Rectal smooth muscle tissue (tissue), 1 donor: ENCODE measurements around the gene RUNX1.

ENCODE experiments used
- H3K27ac ChIP-seq: one replicate; pipeline ENCODE4 v1.7.0; 2013; ENCODE audit warnings: low read depth, low read length, inconsistent platforms
- H3K27me3 ChIP-seq: one replicate; pipeline ENCODE4 v1.7.0; 2013; ENCODE audit warnings: low read length; ENCODE audit not compliant: control insufficient read depth, insufficient read depth
- H3K36me3 ChIP-seq: one replicate; pipeline ENCODE4 v1.7.0; 2013; ENCODE audit warnings: low read length; ENCODE audit not compliant: control insufficient read depth, insufficient read depth
- H3K4me1 ChIP-seq: one replicate; pipeline ENCODE4 v1.7.0; 2013; ENCODE audit warnings: low read length; ENCODE audit not compliant: control insufficient read depth, insufficient read depth
- H3K4me3 ChIP-seq: one replicate; pipeline ENCODE4 v1.7.0; 2013; ENCODE audit warnings: low read length
- H3K9ac ChIP-seq: one replicate; pipeline ENCODE4 v1.7.0; 2013; ENCODE audit warnings: low read length

RUNX1 gene

DNA sequence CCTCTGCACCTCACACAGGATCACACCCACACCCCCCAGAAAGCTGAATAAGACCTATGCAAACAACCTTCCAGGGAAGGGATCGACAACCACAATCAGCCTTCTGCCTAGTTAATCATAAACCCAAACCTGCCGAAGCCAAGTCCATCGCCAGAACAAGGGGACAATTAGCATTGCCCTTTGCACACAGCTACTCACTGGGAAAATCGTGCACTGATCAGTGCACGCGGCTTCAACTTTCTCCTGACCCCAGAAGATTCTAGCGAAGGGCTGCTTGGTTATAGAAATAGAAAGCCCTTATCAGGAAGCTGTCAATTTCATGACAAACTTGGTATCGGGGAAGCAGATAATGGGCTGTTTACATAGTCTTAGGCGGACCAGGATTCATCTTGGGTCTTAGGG lies 29.5 kb downstream of the RUNX1 start:
- Histone ChIP-seq H3K27me3 (no peaks in the 10 kb centered on the region), H3K27ac (no peak overlapping the region), H3K9ac (no peak overlapping the region), H3K36me3 (no peaks in the 10 kb centered on the region), H3K4me1 (peaks cover 3% of the 10 kb centered on the region), H3K4me3 (no peak overlapping the region)

DNA sequence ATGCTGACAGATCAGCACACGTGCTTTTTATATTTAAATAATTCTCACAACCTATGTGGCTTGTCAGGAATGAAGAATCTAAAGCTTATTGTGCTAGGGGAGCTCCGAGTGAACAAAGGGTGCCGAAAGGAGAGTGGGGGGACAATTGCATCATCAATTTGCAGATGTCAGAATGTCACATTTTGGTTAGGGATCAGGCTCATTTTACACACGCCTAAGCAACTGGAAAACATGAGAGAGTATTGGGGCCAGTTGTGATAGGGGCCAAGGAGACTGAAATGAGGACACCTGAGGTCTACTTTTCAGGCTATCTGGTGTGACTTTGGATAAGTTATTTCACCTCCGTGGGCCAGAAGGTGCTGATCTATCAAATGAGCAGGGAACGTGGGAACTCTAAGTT lies 31.8 kb downstream of the RUNX1 start:
- Histone ChIP-seq H3K4me3 (no peak overlapping the region), H3K27me3 (no peaks in the 10 kb centered on the region), H3K36me3 (no peaks in the 10 kb centered on the region), H3K9ac (no peak overlapping the region), H3K27ac (no peak overlapping the region), H3K4me1 (peaks cover 3% of the 10 kb centered on the region)

DNA sequence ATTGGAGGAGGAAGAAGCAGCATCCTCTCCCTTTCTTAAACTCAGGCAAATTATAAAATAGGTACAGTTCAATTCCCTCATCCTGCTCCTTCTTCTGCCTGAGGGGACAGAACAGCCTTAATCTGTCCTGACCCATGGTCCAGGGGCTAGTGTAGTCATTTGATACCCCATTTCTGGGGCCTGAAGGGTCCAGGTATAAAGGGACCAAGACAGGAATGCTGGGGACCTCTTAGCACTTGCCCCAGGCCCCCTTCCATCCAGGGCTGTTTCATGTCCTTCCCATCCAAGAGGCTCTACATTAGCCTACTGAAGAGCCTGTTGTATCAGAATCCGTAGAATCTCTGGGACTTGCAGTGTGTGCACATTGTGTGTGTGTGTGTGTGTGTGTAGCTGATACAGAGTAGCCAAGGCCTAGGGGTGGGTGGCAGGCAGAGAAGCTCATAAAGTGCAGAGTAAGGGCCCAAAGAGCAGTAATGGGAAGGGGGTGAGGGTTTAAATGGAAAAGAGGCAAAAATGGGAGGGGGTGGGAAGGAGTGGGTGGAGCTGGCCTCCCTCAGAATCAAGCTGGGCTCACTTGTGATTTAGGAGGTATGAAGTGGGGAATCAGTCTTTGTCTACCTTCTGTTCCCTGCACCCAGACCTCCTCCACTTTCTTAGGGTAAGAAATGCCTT lies 32.4 kb downstream of the RUNX1 start:
- Histone ChIP-seq H3K4me1 (peaks cover 3% of the 10 kb centered on the region), H3K4me3 (no peak overlapping the region), H3K27ac (no peak overlapping the region), H3K36me3 (no peaks in the 10 kb centered on the region), H3K9ac (no peak overlapping the region), H3K27me3 (no peaks in the 10 kb centered on the region)

DNA sequence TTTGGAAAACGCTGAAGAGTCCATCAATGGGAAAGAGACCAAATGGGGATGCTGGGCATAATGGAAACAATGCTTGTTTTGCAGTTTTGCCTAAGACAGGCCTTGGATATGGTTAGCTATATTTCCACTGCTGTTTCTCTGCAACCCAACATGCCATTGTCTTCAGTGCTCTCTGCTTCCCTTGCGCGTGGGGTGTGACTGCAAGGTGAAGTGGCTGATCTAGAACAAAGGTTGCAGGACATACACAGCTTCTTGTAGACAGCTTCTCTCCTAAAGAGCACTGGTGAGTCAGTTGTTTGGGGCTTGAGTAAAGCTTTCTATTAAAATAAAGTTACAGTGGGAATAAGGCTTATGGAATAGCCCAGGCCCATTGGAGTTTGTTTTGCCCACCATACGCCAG lies 33.0 kb downstream of the RUNX1 start:
- Histone ChIP-seq H3K4me3 (no peak overlapping the region), H3K9ac (no peak overlapping the region), H3K36me3 (no peaks in the 10 kb centered on the region), H3K4me1 (peaks cover 3% of the 10 kb centered on the region), H3K27ac (no peak overlapping the region), H3K27me3 (no peaks in the 10 kb centered on the region)

DNA sequence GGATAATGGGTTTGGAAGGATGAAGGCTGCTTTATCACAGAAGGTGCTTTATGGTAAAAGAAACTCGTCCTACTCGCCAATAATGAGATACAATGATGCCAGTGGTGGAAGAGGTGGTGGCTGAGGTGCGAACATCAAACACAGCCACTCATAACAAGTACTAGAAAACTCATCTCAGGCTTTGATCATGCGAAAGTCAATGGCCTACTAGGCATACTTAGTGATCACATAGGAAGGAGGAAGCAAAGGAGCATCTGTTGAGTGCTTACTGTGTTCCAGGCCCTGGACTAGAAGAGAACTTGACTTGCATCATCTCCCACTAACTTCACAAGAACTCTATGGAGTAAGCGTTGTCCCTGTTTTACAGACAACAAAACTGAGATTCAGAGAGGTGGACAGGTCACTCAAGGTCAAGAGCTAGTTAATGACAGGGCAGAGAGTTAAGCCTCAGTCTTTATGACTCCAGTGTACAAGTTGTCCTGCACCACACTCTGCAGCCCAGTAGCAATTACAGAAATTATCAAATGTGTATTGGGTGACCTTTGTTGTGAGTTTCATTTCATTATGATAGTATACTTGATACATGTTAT lies 33.6 kb downstream of the RUNX1 start:
- no peaks in the 10 kb centered on the region for H3K27me3 ChIP-seq

DNA sequence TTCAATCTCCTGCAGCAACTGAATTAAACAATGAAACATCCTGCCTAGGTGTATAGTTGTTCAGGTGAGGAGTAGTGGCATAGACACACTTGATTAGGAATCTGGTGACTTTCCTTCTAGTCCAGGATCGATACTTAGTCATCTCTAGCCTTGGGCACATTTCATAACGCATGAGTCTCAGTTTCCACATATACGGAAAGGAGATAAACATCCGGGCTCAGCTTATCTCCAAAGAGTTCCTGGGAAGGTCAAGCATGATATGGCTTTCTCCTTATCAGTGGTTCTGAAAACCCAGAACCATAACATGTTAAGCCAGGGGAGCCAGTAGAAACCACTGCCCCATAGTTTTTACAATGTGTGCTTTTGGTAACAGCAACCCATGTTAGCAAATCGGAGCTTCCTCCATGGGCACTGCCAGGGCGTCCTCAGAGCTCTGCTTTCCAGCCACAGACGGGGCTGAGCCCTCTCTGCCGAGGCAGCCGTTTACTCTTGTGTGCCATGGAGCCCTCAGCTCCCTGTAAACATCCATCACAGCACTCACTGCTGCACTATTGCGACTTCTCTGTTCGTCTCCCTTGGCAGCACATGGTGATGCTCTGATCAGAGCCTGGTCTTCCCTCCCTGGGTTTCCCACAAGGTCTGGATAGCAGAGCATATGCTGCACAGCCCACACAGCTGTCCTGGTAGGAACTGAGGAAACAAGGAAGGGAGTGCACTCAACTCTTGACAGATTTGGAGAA lies 34.6 kb downstream of the RUNX1 start:
- Histone ChIP-seq H3K4me3 (no peak overlapping the region), H3K27ac (no peak overlapping the region), H3K9ac (no peak overlapping the region), H3K36me3 (no peaks in the 10 kb centered on the region), H3K4me1 (no peaks in the 10 kb centered on the region), H3K27me3 (no peaks in the 10 kb centered on the region)

More for the DNA sequence above, 33.6 kb downstream of the RUNX1 start:
- Histone ChIP-seq H3K9ac (no peak overlapping the region), H3K4me3 (no peak overlapping the region), H3K4me1 (no peaks in the 10 kb centered on the region), H3K27ac (no peak overlapping the region), H3K36me3 (no peaks in the 10 kb centered on the region)

DNA sequence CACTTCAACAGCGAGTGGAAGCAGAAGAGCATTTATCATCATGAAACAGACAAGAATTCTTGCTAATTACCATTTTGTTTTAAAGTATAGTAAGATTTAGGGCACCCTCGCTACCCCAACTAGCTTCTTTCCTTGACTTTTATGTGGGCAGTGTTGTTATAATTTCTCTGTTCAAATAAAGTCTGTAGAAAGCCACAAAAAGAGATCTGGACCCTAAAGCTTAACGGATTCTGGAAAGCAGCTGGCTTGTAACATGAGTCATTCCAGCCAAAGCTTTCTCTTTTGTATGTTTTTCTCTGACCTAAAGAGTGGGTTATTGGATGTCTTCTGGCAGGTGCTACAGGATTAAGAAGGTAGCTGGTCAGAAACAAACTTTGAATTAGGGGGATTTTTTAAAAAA lies 37.4 kb downstream of the RUNX1 start:
- Histone ChIP-seq H3K27me3 (no peaks in the 10 kb centered on the region), H3K9ac (no peak overlapping the region), H3K4me3 (no peak overlapping the region), H3K4me1 (no peaks in the 10 kb centered on the region), H3K36me3 (no peaks in the 10 kb centered on the region), H3K27ac (no peak overlapping the region)

DNA sequence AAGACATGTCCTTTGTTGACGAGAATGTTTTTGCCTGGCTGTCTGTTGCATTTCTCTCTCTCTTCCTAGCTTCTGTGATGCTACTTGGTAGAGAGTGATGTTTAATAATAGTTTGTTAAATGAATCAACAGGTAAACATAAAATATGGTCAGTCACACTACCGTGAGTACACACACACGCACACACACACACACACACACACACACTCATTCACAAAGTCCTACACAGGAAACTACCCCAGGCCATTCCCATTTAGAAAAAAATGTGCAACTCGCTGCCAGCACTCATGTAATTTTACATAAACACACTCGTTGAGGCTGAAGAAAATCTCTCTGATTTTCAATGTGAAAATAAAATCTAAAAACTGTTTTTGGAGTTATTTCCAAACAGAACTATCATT lies 38.7 kb downstream of the RUNX1 start:
- Histone ChIP-seq H3K4me1 (no peaks in the 10 kb centered on the region), H3K27me3 (no peaks in the 10 kb centered on the region), H3K36me3 (no peaks in the 10 kb centered on the region), H3K27ac (no peak overlapping the region), H3K9ac (no peak overlapping the region), H3K4me3 (no peak overlapping the region)

DNA sequence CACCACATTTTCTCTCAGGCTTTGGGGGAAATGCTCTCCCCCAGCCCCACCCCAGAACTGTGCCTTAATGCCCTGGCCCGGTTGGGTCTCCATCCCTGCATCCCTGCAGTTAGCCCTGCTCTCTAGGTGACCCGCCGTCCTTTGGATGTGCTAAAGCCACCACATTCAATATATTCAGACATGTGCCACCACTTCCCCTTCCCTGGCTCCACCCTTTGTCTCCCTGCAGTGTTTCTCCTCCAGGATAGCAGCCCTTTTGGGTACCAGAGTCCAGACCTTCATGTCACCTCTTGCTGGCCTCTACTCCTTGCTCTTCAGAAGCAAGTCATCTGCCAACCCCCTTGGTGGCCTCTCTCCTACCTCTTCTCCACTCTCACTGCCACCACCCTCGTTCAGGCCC lies 41.8 kb downstream of the RUNX1 start:
- H3K9ac ChIP-seq, result no peak overlapping the region
- no peaks in the 10 kb centered on the region for H3K27me3 ChIP-seq
- no peak overlapping the region for H3K4me3 ChIP-seq
- H3K27ac ChIP-seq, result no peak overlapping the region
- no peaks in the 10 kb centered on the region for H3K36me3 ChIP-seq
- no peaks in the 10 kb centered on the region for H3K4me1 ChIP-seq

DNA sequence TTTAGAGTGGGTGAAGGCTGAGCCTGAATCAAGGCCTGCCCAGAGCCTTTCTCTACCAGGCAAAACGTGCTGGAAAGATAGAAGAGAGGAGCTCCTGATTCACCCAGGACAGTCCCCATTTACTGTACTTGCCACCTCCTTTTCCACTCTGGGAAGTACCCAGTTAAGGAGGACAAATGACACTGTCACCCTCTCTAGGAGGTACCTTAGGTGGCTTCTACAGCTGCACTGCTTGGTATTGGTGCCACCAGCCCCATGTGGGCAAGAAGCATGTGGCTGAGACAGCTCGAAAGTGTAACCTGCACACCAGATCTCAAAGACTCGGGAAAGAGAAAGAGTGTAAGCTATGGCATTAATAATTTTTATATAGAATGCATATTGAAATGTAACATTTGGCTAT lies 42.3 kb downstream of the RUNX1 start:
- H3K36me3 ChIP-seq, result no peaks in the 10 kb centered on the region
- no peaks in the 10 kb centered on the region for H3K4me1 ChIP-seq
- H3K27ac ChIP-seq, result no peak overlapping the region

DNA sequence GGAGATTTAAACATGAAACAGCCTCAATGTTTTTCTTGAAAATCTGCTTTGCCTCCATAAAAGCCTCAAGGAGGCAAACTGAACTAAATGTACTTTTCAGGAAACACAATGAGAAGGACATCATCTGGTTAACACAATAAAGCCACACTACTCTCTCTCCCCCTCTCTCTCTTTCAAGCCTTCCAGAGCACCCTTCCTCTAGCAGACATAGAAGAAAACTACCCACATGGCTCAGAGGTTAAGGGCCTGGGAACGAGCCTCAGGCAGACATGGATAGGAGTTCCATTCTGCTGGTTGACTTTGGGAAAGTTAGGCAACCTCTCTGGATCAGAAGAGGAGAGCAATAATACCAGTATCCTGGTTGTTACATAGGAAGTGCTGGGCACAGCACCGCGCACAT lies 42.9 kb downstream of the RUNX1 start:
- Histone ChIP-seq H3K4me3 (no peak overlapping the region), H3K27me3 (no peaks in the 10 kb centered on the region), H3K4me1 (no peaks in the 10 kb centered on the region), H3K27ac (no peak overlapping the region), H3K9ac (no peak overlapping the region), H3K36me3 (no peaks in the 10 kb centered on the region)

More for the DNA sequence above, 42.3 kb downstream of the RUNX1 start:
- Histone ChIP-seq H3K4me3 (no peak overlapping the region), H3K27me3 (no peaks in the 10 kb centered on the region), H3K9ac (no peak overlapping the region)

DNA sequence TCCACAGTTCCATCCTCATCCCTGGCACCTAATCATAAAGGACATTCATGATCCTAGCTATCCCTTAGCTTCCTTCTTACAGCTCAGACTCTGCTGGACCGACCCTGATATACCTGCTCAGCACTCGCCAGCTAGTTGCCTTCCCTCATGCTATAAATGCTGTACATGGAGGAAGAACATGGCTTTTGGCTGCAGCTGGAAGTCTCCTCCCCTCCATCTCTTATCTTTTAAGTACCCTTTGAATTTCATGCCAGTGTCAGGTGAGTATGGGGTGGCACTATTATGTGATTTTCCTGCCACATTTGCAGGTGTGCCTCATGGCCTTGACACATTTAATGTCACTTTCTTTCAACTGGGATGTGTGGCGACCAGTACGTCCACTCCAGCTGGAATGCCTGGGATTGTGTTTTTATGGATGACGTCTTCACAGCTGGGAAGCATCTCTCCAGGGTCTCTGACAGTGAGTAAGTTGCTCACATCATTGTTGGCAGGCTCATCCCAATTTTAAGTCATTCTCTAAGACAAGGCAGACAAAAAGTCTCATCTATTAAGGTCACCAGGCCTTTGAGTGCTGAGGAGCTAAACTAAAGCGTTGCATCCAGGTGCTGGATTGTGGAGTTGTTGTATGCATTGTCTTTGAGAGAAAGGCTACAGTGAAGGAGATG lies 43.4 kb downstream of the RUNX1 start:
- no peak overlapping the region for H3K27ac ChIP-seq
- H3K4me1 ChIP-seq, result no peaks in the 10 kb centered on the region
- no peak overlapping the region for H3K9ac ChIP-seq
- no peak overlapping the region for H3K4me3 ChIP-seq
- H3K36me3 ChIP-seq, result no peaks in the 10 kb centered on the region
- H3K27me3 ChIP-seq, result no peaks in the 10 kb centered on the region
